ENCODE measurements around the gene TSPAN33.

DNA sequence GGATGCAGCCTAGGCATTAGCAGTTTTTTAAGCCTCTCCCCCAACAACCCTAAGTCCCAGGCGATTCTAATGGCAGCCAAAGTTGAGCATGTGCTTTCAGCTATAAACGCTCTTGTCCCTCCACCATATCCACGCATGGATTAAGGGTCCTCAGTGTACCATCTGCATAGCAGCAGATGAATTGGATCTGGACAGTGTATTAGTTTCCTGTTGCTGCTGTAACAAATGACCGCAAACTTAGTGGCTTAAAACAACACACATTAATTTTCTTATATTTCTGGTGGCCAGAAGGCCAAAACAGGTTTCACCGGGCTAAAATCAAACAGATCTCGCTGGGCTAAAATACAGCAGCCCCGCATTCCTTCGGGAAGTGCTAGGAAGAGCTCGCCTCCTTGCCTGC is 13.1 kb downstream of the TSPAN33 start:
- TF ChIP-seq, protein P1, sequence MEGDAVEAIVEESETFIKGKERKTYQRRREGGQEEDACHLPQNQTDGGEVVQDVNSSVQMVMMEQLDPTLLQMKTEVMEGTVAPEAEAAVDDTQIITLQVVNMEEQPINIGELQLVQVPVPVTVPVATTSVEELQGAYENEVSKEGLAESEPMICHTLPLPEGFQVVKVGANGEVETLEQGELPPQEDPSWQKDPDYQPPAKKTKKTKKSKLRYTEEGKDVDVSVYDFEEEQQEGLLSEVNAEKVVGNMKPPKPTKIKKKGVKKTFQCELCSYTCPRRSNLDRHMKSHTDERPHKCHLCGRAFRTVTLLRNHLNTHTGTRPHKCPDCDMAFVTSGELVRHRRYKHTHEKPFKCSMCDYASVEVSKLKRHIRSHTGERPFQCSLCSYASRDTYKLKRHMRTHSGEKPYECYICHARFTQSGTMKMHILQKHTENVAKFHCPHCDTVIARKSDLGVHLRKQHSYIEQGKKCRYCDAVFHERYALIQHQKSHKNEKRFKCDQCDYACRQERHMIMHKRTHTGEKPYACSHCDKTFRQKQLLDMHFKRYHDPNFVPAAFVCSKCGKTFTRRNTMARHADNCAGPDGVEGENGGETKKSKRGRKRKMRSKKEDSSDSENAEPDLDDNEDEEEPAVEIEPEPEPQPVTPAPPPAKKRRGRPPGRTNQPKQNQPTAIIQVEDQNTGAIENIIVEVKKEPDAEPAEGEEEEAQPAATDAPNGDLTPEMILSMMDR (optimal IDR thresholded peaks at IDR 0.05 in 1 of 3, IDR thresholded peaks at IDR 0.05 in 1 of 3, conservative IDR thresholded peaks at IDR 0.05 in 1 of 3; ENCODE audit: extremely low read depth in 1 of 3, insufficient read depth in 2 of 3, low read length in 3 of 3) = no peak
- TF ChIP-seq EZH2 (IDR thresholded peaks at IDR 0.05; ENCODE audit: low read length) = no peak

Measured in keratinocyte (primary cell).